ENCODE results near the gene ERBB4.
"Not testable (repeated sequence)": the region's sequence is repeated elsewhere in the genome, so short reads cannot be mapped to it uniquely, and the experiment has no call there.

The ERBB4 gene

GRCh38 chr2:212133337-212133736 is 405.3 kb downstream of the ERBB4 start:
- DNase-seq: no peak

GRCh38 chr2:212124598-212124997 is 414.0 kb downstream of the ERBB4 start:
- DNase-seq: no peak

GRCh38 chr2:212119591-212119990 is 419.0 kb downstream of the ERBB4 start:
- DNase-seq: no peak

- no peak for DNase-seq
Measured at GRCh38 chr2:212117926-212118325, 420.7 kb downstream of the ERBB4 start.

- no peak for DNase-seq
Measured at GRCh38 chr2:212114489-212114888, 424.1 kb downstream of the ERBB4 start.

- DNase-seq: no peak
Measured at GRCh38 chr2:212112401-212112800, 426.2 kb downstream of the ERBB4 start.

- no peak for DNase-seq
Measured at GRCh38 chr2:212109792-212110680, 428.6 kb downstream of the ERBB4 start.

GRCh38 chr2:212109217-212109616 is 429.4 kb downstream of the ERBB4 start:
- DNase-seq: no peak

GRCh38 chr2:212107989-212108388 is 430.6 kb downstream of the ERBB4 start:
- DNase-seq: no peak

GRCh38 chr2:212107014-212107413 is 431.6 kb downstream of the ERBB4 start:
- DNase-seq: no peak

- DNase-seq: not testable (repeated sequence)
Measured at GRCh38 chr2:212106536-212106935, 432.1 kb downstream of the ERBB4 start.

GRCh38 chr2:212099658-212100057 is 438.9 kb downstream of the ERBB4 start:
- DNase-seq: no peak

- no peak for DNase-seq
Measured at GRCh38 chr2:212098966-212099365, 439.6 kb downstream of the ERBB4 start.

- DNase-seq: no peak
Measured at GRCh38 chr2:212097001-212097400, 441.6 kb downstream of the ERBB4 start.

- no peak for DNase-seq
Measured at GRCh38 chr2:212089873-212090272, 448.7 kb downstream of the ERBB4 start.

GRCh38 chr2:212088353-212088752 is 450.2 kb downstream of the ERBB4 start:
- DNase-seq: no peak

- DNase-seq: no peak
Measured at GRCh38 chr2:212083492-212083891, 455.1 kb downstream of the ERBB4 start.

GRCh38 chr2:212078103-212078502 is 460.5 kb downstream of the ERBB4 start:
- DNase-seq: no peak

- DNase-seq: no peak
Measured at GRCh38 chr2:212076456-212076855, 462.1 kb downstream of the ERBB4 start.

- DNase-seq: no peak
Measured at GRCh38 chr2:212073360-212073759, 465.2 kb downstream of the ERBB4 start.

GRCh38 chr2:212066546-212066945 is 472.1 kb downstream of the ERBB4 start:
- no peak for DNase-seq

- DNase-seq: peak in 1 of 2 experiments; percentile 0
Measured at GRCh38 chr2:212064318-212064717, 474.3 kb downstream of the ERBB4 start.

GRCh38 chr2:212052412-212053159 is 486.0 kb downstream of the ERBB4 start:
- peak; percentile 59 to 62 for DNase-seq

- DNase-seq: no peak
Measured at GRCh38 chr2:212050871-212051270, 487.7 kb downstream of the ERBB4 start.
